HG02798 (cell line): ENCODE results near the gene SDK1.

Experiments used
- ATAC-seq: cut with Tn5 transposase; IDR thresholded peaks from one replicate; pipeline ENCODE4 v1.9.1; 2021; ENCODE audit warnings: mild to moderate bottlenecking; ENCODE audit not compliant: unreplicated experiment, poor library complexity

Gene SDK1

GRCh38 chr7:3844540-3845151 is 543.6 kb downstream of the SDK1 start:
- no peak for ATAC-seq

DNA sequence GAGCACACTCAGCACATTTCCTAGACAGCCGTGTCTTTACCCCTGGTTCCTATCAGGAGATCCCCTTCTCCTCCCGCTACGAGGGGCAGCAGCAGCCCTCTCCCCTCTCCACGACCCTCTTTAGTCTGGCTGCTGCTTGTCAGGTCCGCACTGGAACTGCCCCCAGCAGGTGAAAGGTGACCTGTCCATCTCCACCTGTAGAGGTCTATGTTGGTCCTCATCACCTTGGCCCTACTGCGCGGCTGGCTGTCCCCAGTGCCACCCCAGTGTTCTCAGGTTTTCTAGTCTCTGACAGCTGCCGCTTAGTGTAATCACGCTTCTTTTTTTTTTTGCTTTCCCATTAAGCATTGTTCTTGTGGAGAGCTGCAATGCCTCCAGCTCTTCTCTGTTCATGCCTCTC is 545.7 kb downstream of the SDK1 start:
- no peak for ATAC-seq

- ATAC-seq = no peak
Measured at GRCh38 chr7:3847336-3847735, 546.3 kb downstream of the SDK1 start.

DNA sequence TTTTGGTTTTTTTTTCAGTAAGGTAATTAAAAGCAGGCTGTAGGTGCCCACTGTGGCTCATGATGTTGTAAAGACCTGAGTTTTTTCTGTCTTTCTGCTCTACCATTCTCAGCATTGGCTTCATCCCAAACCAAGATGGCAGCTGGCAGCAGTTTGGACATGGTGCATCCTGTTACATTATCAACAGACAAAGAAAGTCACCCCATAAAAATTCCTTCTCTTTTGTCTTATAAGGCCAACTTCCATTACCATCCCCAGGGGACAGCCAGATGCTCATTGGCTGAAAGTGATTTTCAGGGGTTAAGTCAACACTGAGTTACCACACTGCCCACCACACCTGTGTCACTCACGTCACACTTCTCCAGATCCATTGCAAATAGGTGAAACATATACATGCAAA is 558.4 kb downstream of the SDK1 start:
- ATAC-seq = no peak

- ATAC-seq = no peak
Measured at GRCh38 chr7:3860932-3861331, 559.9 kb downstream of the SDK1 start.

DNA sequence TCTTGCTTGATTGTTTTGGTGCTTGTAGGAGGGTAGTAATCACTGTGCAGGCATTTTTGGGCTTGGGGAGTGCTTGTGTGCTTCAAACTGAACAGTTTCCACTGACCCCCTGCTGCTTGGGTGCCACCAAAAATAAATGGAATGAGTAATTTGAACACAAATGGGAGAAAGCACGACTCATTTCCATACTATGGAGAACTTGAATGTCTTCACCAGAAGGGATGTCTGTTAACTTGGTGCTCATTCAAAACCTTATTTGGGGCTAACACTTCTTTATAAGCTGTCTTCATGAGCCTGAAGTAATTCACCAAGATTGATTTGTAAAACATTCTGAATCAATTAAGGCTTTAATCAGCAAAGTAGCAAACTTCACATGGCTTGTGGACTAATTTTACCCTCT is 560.3 kb downstream of the SDK1 start:
- no peak for ATAC-seq

DNA sequence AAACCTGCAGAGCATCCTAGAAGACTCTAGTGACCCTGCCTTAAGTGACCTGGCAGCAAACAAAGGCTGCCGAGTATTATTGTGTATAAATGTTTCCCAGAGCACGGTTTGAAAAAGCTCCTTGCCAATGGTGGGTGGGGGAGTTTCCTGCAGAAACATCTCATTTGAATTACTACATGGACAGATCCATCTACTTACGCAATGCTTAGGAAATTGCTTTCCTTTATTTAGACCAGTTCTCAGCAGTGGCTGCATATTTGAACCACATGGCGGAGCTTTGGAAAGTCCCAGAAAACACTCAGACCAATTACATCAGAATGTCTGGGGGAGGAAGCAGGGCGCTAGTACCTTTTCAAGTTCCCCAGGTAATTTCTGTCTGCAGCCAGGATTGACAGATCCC is 560.9 kb downstream of the SDK1 start:
- no peak for ATAC-seq

DNA sequence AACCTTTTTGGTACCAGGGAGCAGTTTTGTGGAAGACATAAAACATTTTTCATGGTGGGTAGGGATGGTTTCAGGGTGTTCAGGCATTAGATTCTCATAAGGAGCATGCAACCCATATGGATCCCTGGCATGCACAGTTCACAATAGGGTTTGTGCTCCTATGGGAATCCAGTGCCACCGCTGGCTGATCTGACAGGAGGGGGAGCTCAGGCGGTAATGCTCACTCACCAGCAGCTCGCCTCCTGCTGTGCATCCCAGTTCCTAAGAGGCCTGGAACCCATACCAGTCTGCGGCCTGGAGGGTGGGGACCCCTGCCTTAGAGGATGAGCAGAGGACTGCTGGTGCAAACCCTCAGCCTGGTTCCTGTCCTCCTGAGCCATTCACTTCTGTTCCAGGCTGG is 561.7 kb downstream of the SDK1 start:
- no peak for ATAC-seq

- no peak for ATAC-seq
Measured at GRCh38 chr7:3866277-3866676, 565.2 kb downstream of the SDK1 start.

GRCh38 chr7:3867863-3868262 is 566.8 kb downstream of the SDK1 start:
- no peak for ATAC-seq

DNA sequence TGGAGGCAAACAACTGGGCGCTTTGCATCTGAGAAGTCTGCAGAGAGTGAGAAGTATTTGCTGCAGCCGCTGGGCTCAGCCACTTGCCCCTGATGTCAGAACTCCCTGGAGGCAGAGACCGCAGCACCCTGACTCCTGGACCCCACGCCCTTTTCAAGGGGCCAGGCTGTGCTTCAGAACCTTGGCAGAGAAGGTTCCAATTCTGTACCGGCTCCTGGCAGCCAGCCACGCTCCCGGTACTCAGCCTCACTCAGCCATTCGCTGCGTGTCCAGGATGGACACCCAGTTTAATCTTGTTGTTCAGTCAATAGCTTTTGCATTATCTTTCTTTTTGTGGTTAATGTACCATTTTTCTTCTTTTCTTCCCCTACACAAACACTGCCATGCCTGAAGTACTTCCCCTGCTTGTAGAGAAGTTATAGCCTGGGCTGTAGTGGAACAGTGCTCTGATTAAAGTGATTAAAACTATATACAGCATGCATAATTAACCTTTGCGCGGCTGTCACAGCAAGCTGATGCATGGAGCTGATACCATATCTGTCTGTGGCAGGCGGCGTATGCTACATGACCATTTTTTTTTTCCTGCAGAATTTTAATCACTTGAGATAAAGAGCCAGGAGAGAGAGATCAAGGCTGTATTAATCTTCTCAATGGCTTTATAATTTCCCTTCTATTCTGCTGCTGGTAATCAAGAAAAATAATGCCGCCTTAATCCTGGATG is 578.5 kb downstream of the SDK1 start:
- ATAC-seq = no peak

GRCh38 chr7:3880228-3880987 is 579.4 kb downstream of the SDK1 start:
- ATAC-seq = no peak

- no peak for ATAC-seq
Measured at GRCh38 chr7:3882782-3883181, 581.7 kb downstream of the SDK1 start.

- no peak for ATAC-seq
Measured at GRCh38 chr7:3884543-3884942, 583.5 kb downstream of the SDK1 start.

DNA sequence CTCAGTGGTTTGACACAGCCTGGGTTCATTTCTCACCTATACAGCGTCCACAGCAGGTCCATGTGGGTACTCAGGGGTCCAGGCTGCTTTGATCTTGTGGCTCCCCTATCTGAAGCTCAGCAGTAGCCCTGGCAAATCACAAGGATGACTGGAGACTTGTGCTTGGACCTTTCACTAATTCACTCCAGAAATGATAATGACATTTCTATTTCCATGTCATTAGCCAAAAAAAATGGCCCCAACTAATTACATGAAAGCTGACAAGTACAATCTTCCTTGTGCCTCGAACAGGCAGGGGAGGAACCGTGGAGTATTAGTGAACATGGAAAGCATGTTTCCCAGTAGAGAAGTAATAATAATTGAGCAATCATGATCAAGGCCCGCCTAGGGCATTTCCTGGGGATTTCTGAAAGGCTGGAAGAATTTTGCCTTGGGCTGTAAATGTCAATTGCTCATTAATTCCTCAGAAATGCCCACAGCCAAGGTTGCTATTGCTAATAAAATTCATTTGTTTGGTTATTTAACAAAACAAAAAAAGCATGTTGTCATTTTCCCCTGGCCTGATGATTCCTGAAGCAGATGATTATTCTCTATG is 586.1 kb downstream of the SDK1 start:
- ATAC-seq = no peak

DNA sequence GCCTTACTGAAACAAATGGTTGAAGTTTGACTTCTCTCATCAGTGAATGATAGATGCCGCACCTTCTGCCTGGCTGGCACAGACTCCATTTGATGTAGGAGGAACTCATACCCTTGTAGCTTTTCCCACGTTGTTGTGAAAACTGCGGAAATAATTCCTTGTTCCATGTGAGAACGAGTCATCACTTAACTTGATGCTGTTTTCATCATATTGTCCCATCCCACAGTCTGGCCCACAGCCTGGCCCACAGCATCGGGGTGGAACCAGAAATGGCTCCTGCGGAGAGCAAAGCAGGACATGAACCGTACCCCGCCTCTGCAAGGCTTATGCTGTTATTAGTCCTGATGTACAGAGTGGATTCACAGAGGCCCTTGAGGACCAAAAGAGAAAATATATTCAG is 587.0 kb downstream of the SDK1 start:
- no peak for ATAC-seq

GRCh38 chr7:3892157-3892556 is 591.1 kb downstream of the SDK1 start:
- ATAC-seq = no peak

GRCh38 chr7:3892686-3893085 is 591.6 kb downstream of the SDK1 start:
- ATAC-seq = no peak

DNA sequence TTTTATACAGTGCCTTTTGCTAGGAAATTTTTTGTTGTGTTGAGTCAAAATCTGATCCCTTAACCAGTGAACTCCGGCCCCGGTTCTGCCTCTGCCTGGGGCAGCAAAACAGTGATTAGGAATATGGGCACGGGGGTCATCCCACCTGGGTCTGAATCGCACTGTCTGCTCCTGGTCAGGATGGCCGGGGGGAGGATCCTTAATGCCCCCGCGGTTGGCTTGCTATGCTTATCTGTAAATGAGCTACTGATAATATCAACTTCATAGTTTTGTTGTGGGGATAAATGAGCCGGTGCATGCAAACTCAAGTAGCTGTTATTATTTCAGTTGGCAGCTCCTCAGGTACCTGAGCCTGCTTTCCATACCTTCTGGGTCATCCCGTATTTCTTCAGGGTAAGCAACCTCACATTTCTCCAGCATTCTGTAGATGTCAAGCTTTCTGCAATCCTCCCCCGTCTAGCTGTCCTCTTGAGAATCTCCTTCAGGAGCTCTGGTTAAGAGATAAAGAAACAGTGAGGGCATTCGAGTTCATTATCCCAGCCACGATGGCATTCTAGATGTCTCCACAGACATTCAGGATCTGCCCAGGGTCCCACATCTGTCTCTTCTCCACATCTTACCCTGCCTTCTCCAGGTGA is 592.2 kb downstream of the SDK1 start:
- ATAC-seq = no peak

DNA sequence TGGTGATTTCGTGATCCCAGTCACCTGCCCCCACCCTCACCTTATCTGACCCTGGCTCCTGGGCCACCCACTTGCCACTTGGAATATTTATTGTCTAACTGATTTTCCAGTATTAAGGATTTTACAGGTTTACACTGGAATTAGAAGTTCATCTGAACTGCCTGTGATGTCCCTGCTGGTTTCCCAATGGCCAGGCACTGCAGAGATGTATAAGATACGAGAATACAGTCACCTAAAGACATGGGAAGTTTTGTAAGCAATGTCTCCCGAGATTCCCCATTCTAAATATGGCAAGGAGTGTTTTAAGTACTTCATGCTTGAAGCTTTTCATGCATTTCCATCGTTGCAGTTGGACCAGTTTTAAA is 592.7 kb downstream of the SDK1 start:
- no peak for ATAC-seq
